Keratinocyte (primary cell): ENCODE data around the gene MRPS18B. TPM values are rescaled to one million over a fixed set of nuclear protein-coding genes. Genes with fewer than 3 reads are reported as not detected.
"Not testable (repeated sequence)": the region's sequence is repeated elsewhere in the genome, so short reads cannot be mapped to it uniquely, and the experiment has no call there.

Source experiments
- DNase-seq: peaks from one replicate; pipeline ENCODE4 v3.0.0-alpha.2; 2011; ENCODE audit warnings: low read depth, missing footprints, low spot score
- FAIRE-seq: peaks from 2 replicates; lab custom pipeline; 2011; peaks lifted over from hg19 to GRCh38; lab: Jason Lieb, UNC
- H2AFZ ChIP-seq: 2 replicates; pipeline ENCODE4 v1.6.0; 2012; ENCODE audit warnings: low read length, control low read depth, inconsistent platforms; ENCODE audit not compliant: control insufficient read depth
- H3K27ac ChIP-seq: 2 replicates; pipeline ENCODE4 v1.5.1; 2011; ENCODE audit warnings: low read length; ENCODE audit not compliant: control insufficient read depth, insufficient read depth
- H3K27me3 ChIP-seq: 3 replicates; pipeline ENCODE4 v1.6.0; 2011; ENCODE audit warnings: low read length; ENCODE audit not compliant: control insufficient read depth, insufficient read depth; ENCODE audit errors: extremely low read depth
- H3K36me3 ChIP-seq, 2 experiments: 2 replicates in 1 of 2; 3 replicates in 1 of 2; pipeline ENCODE4 v1.5.1; 2011; ENCODE audit warnings: low read length in 2 of 2, mild to moderate bottlenecking in 1 of 2; ENCODE audit not compliant: control insufficient read depth in 2 of 2, insufficient read depth in 2 of 2; ENCODE audit errors: extremely low read depth in 1 of 2
- H3K4me1 ChIP-seq: 3 replicates; pipeline ENCODE4 v1.5.1; 2011; ENCODE audit warnings: low read length; ENCODE audit not compliant: control insufficient read depth, insufficient read depth; ENCODE audit errors: extremely low read depth
- H3K4me2 ChIP-seq: 3 replicates; pipeline ENCODE4 v1.6.0; 2011; ENCODE audit warnings: low read depth, low read length; ENCODE audit not compliant: control insufficient read depth, insufficient read depth; ENCODE audit errors: extremely low read depth
- H3K4me3 ChIP-seq, 3 experiments: fragments of 200-600 bp in 1 of 3; sonication (generic) in 1 of 3; 2 replicates in 2 of 3; 3 replicates in 1 of 3; pipeline ENCODE4 v1.5.1; 2011 to 2016; ENCODE audit warnings: low read length in 3 of 3, mild to moderate bottlenecking in 3 of 3, control low read depth in 2 of 3, inconsistent platforms in 1 of 3, low read depth in 1 of 3, mixed read lengths in 1 of 3, mixed run types in 1 of 3, moderate library complexity in 1 of 3; ENCODE audit not compliant: control insufficient read depth in 2 of 3, insufficient read depth in 2 of 3; ENCODE audit errors: extremely low read depth in 1 of 3
- H3K79me2 ChIP-seq: 2 replicates; pipeline ENCODE4 v1.6.0; 2012; ENCODE audit warnings: low read length; ENCODE audit not compliant: control insufficient read depth, insufficient read depth
- H3K9ac ChIP-seq: 3 replicates; pipeline ENCODE4 v1.6.0; 2011; ENCODE audit warnings: low read length; ENCODE audit not compliant: control insufficient read depth, insufficient read depth; ENCODE audit errors: extremely low read depth
- H3K9me1 ChIP-seq: 3 replicates; pipeline ENCODE4 v1.6.0; 2011; ENCODE audit warnings: low read length; ENCODE audit not compliant: control insufficient read depth, insufficient read depth; ENCODE audit errors: extremely low read depth
- H3K9me3 ChIP-seq: 2 replicates; pipeline ENCODE4 v1.5.1; 2012; ENCODE audit warnings: low read depth, low read length; ENCODE audit not compliant: control insufficient read depth
- H4K20me1 ChIP-seq: 3 replicates; pipeline ENCODE4 v1.6.0; 2011; ENCODE audit warnings: low read length; ENCODE audit not compliant: control insufficient read depth, insufficient read depth; ENCODE audit errors: extremely low read depth
- CTCF ChIP-seq, 3 experiments: IDR thresholded peaks in 1 of 3; conservative IDR thresholded peaks in 1 of 3; optimal IDR thresholded peaks in 1 of 3; 2 replicates in 2 of 3; 3 replicates in 1 of 3; pipeline versions ENCODE3 to v1.5.1; 2011; ENCODE audit warnings: low read length in 3 of 3, mild to moderate bottlenecking in 3 of 3, moderate library complexity in 2 of 3, control low read depth in 1 of 3, inconsistent platforms in 1 of 3; ENCODE audit not compliant: insufficient read depth in 2 of 3; ENCODE audit errors: extremely low read depth in 1 of 3
- EZH2 ChIP-seq: IDR thresholded peaks from one replicate; pipeline ENCODE4 v1.6.1; 2012; ENCODE audit warnings: inconsistent platforms, mild to moderate bottlenecking, low read length, moderate library complexity
- dilution Hi-C: fragments of 300-500 bp; cut with MboI; formaldehyde crosslinking; loops from one replicate; pipeline ENCODE4 v1.7.0; 2020; ENCODE audit warnings: low sequenced_read_pairs; ENCODE audit not compliant: extremely low pct_ligation_motif_present
- polyA plus RNA-seq, 5 experiments: library from polyadenylated mRNA; depleted of rRNA in 3 of 5; stranded (reverse) in 3 of 5; stranded (forward) in 1 of 5; unstranded in 1 of 5; fragments of >200 nt; gene quantifications; 1 replicate in 1 of 5; 2 replicates in 3 of 5; 3 replicates in 1 of 5; pipeline versions ENCODE4 v1.2.1 to v1.2.3, GENCODE V29; 2011 to 2012; ENCODE audit warnings: missing spikeins in 2 of 5, low read depth in 1 of 5, low replicate concordance in 1 of 5

MRPS18B gene
- polyA plus RNA-seq, 1 donor (not counting 4 experiments of a cell fraction or from before 2014, with no cell fraction given) = 55.0 TPM

DNA sequence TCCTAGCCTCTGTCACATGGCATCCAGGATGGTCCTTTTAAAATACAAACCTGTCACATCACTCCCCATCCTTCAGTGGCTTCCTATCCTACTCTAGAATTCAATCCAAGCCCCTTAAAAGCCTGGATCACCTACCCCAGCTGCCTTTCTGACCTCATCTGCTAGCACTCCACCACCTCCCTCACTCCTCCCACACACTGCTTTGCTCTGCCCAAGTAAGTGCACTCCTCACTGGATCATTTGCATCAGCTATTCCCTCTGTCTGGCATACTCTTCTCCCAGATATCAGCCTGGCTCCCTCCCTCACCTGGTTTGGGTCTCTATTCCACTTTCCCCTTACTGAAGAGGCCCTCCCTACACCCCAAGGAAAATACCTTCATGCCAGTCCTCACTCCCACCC lies 39.8 kb downstream of the MRPS18B start:
- Histone ChIP-seq H3K4me3 (no peak overlapping the region), H3K27me3 (no peaks in the 10 kb centered on the region), H3K79me2 (no peaks in the 10 kb centered on the region), H3K27ac (no peak overlapping the region), H3K9me3 (no peaks in the 10 kb centered on the region), H3K4me2 (no peak overlapping the region), H3K4me1 (no peaks in the 10 kb centered on the region), H3K9ac (no peak overlapping the region), H2AFZ (no peak overlapping the region), H3K9me1 (no peaks in the 10 kb centered on the region), H3K36me3 (peaks cover 57 to 66% of the 10 kb centered on the region in 2 experiments), H4K20me1 (no peaks in the 10 kb centered on the region)
- no peak for FAIRE-seq
- DNase-seq = no peak
- TF ChIP-seq CTCF (optimal IDR thresholded peaks at IDR 0.05 in 1 of 3, IDR thresholded peaks at IDR 0.05 in 1 of 3, conservative IDR thresholded peaks at IDR 0.05 in 1 of 3; ENCODE audit: extremely low read depth in 1 of 3, insufficient read depth in 2 of 3, low read length in 3 of 3) (no peak), EZH2 (no peak)
- dilution Hi-C loops = no loop called here

DNA sequence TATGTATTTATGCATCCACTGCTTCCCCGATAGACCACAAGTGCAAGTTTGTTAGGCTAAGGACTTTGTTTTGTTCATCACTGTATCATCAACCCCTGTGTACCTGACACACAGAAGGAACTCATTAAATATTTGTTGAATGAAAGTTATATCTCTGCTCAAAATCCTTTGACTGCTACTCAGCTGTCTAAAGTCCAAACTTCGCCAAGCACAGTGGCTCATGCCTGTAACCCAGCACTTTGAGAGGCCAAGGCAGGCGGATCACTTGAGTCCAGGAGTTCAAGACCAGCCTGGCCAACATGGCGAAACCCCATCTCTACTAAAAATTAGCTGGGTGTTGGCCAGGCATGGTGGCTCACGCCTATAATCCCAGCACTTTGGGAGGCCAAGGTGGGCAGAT lies 40.3 kb downstream of the MRPS18B start:
- H3K4me3 ChIP-seq, H2AFZ ChIP-seq, H3K9ac ChIP-seq, H3K9me1 ChIP-seq, FAIRE-seq, H3K4me2 ChIP-seq, H4K20me1 ChIP-seq, DNase-seq, H3K79me2 ChIP-seq, H3K4me1 ChIP-seq, H3K27ac ChIP-seq, H3K27me3 ChIP-seq, dilution Hi-C loops, H3K9me3 ChIP-seq: not testable (repeated sequence)
- H3K36me3 ChIP-seq = peaks cover 58 to 70% of the 10 kb centered on the region in 2 experiments
